Glomerular endothelial cell (primary cell): ENCODE results near the gene PSG2. TPM values are rescaled to one million over a fixed set of nuclear protein-coding genes. Genes with fewer than 3 reads are reported as not detected.

Source experiments
- total RNA-seq: library from RNA; depleted of rRNA; stranded (reverse); fragments of >200 nt; gene quantifications from 2 replicates; pipeline ENCODE4 v1.2.3, GENCODE V29; 2015

Gene PSG2
- total RNA-seq, 1 donor from 2014 or later, result not detected

Other genes with a start within 250 kb of the PSG2 start
- 1.6 and 2.0 TPM in 2 replicates for gene PSG1, start 203.0 kb downstream of the PSG2 start, total RNA-seq
- gene PSG6, start 164.8 kb downstream of the PSG2 start, total RNA-seq, result not detected in 2 replicates
- not detected in 2 replicates for gene PSG7, start 145.5 kb downstream of the PSG2 start, total RNA-seq
- not detected in 2 replicates for gene PSG11, start 56.2 kb downstream of the PSG2 start, total RNA-seq
- gene PSG5, start 103.8 kb upstream of the PSG2 start, total RNA-seq, result 0.10 and 0.29 TPM in 2 replicates
- 28.7 TPM in 1 of 2 replicates, not detected in the other for gene PSG4, start 122.9 kb upstream of the PSG2 start, total RNA-seq
- 0.12 TPM in 1 of 2 replicates, not detected in the other for gene PSG9, start 186.8 kb upstream of the PSG2 start, total RNA-seq